ENCODE measurements around the gene GMEB2. TPM values are rescaled to one million over a fixed set of nuclear protein-coding genes. Genes with fewer than 3 reads are reported as not detected.
"Not testable (repeated sequence)": the region's sequence is repeated elsewhere in the genome, so short reads cannot be mapped to it uniquely, and the experiment has no call there.

GMEB2 gene
- total RNA-seq, 6 donors from 2014 or later, result 10.1 to 12.9 (median 12.4) TPM

- H3K27ac ChIP-seq, result no peak overlapping the region
- no peaks in the 10 kb centered on the region for H3K9me3 ChIP-seq
- 85 to 92% methylated on average over 3 of the region's 3 CpGs for WGBS, 2 donors
- peaks cover 7 to 71% (median 38%) of the 10 kb centered on the region in 4 donors for H3K36me3 ChIP-seq
- no peak for TF ChIP-seq EP300 (IDR thresholded peaks at IDR 0.05)
- no peak for TF ChIP-seq POLR2AphosphoS5 (IDR thresholded peaks at IDR 0.05)
- no peak for TF ChIP-seq POLR2A (IDR thresholded peaks at IDR 0.05)
- no peak for TF ChIP-seq CTCF (IDR thresholded peaks at IDR 0.05)
- no peaks in the 10 kb centered on the region for H3K27me3 ChIP-seq
- ATAC-seq (ENCODE audit: low FRiP score in 2 of 2) (no peak), DNase-seq (no peak)
- no peak overlapping the region for H3K4me3 ChIP-seq
- H3K4me1 ChIP-seq, result peaks cover 0 to 7% (median 2%) of the 10 kb centered on the region in 4 donors
Measured at GRCh38 chr20:63602321-63602720, 24.6 kb downstream of the GMEB2 start.

- not testable (repeated sequence) for DNase-seq; H3K4me3 ChIP-seq; H3K9me3 ChIP-seq; H3K27ac ChIP-seq; H3K4me1 ChIP-seq; ATAC-seq (ENCODE audit: low FRiP score in 2 of 2); H3K27me3 ChIP-seq
- peaks cover 7 to 75% (median 39%) of the 10 kb centered on the region in 4 donors for H3K36me3 ChIP-seq
- WGBS, 2 donors, result 65 to 74% methylated on average over 6 to 8 of the region's 8 CpGs
Measured at GRCh38 chr20:63601679-63602078, 25.2 kb downstream of the GMEB2 start.

GRCh38 chr20:63599396-63600050 is 27.4 kb downstream of the GMEB2 start:
- Histone ChIP-seq H3K27ac (no peak overlapping the region), H3K36me3 (peaks cover 7 to 93% (median 52%) of the 10 kb centered on the region in 4 donors), H3K9me3 (no peaks in the 10 kb centered on the region), H3K4me1 (no peaks in the 10 kb centered on the region), H3K4me3 (no peak overlapping the region), H3K27me3 (no peaks in the 10 kb centered on the region)
- TF ChIP-seq POLR2A (IDR thresholded peaks at IDR 0.05), result no peak
- TF ChIP-seq EP300 (IDR thresholded peaks at IDR 0.05), result no peak
- TF ChIP-seq POLR2AphosphoS5 (IDR thresholded peaks at IDR 0.05), result no peak
- TF ChIP-seq CTCF (IDR thresholded peaks at IDR 0.05), result no peak
- WGBS, 2 donors, result 94 to 96% methylated on average over 27 of the region's 27 CpGs
- ATAC-seq (ENCODE audit: low FRiP score in 2 of 2) (no peak), DNase-seq (no peak)

- Histone ChIP-seq H3K4me3 (no peak overlapping the region), H3K9me3 (no peaks in the 10 kb centered on the region), H3K4me1 (no peaks in the 10 kb centered on the region), H3K36me3 (peaks cover 7 to 93% (median 55%) of the 10 kb centered on the region in 4 donors), H3K27me3 (no peaks in the 10 kb centered on the region), H3K27ac (no peak overlapping the region)
- DNase-seq, result no peak
- 88 to 93% methylated on average over 32 to 33 of the region's 33 CpGs for WGBS, 2 donors
- TF ChIP-seq EP300 (IDR thresholded peaks at IDR 0.05) (no peak), POLR2A (IDR thresholded peaks at IDR 0.05) (no peak), CTCF (IDR thresholded peaks at IDR 0.05) (no peak), POLR2AphosphoS5 (IDR thresholded peaks at IDR 0.05) (no peak)
- no peak for ATAC-seq (ENCODE audit: low FRiP score in 2 of 2)
Measured at GRCh38 chr20:63598479-63599395, 28.2 kb downstream of the GMEB2 start.

GRCh38 chr20:63597651-63598478 is 29.0 kb downstream of the GMEB2 start:
- no peak for TF ChIP-seq CTCF (IDR thresholded peaks at IDR 0.05)
- no peak for TF ChIP-seq POLR2A (IDR thresholded peaks at IDR 0.05)
- no peak for TF ChIP-seq POLR2AphosphoS5 (IDR thresholded peaks at IDR 0.05)
- TF ChIP-seq EP300 (IDR thresholded peaks at IDR 0.05), result no peak
- H3K4me3 ChIP-seq, result no peak overlapping the region
- DNase-seq, result no peak
- no peak for ATAC-seq (ENCODE audit: low FRiP score in 2 of 2)
- no peak overlapping the region for H3K27ac ChIP-seq
- H3K4me1 ChIP-seq, result no peaks in the 10 kb centered on the region
- no peaks in the 10 kb centered on the region for H3K27me3 ChIP-seq
- H3K9me3 ChIP-seq, result no peaks in the 10 kb centered on the region
- WGBS, 2 donors, result 86 to 91% methylated on average over 21 to 23 of the region's 23 CpGs
- peaks cover 7 to 95% (median 58%) of the 10 kb centered on the region in 4 donors for H3K36me3 ChIP-seq
